Activated CD4-positive, CD25-positive, alpha-beta regulatory T cell treated with anti-CD3 and anti-CD28 coated beads, Interleukin-2, amount 50 U/mL, for 24 hours (primary cell): Measurements from ENCODE around the gene SFI1.

Experiments
- ATAC-seq, 2 donors: fragments of 150-1000 bp; cut with Tn5 transposase; one replicate each; pipeline ENCODE4 v1.10.0; 2021; ENCODE audit warnings: mild to moderate bottlenecking in 1 of 2, moderate library complexity in 1 of 2

The SFI1 gene

GRCh38 chr22:31620756-31621480 lies 124.6 kb downstream of the SFI1 start:
- ATAC-seq: no peak

- ATAC-seq: no peak
Observed at GRCh38 chr22:31621507-31622124, 125.3 kb downstream of the SFI1 start.

- ATAC-seq: no peak
Observed at GRCh38 chr22:31622980-31623379, 126.6 kb downstream of the SFI1 start.

GRCh38 chr22:31623592-31624304 lies 127.4 kb downstream of the SFI1 start:
- no peak for ATAC-seq

- ATAC-seq: no peak
Observed at GRCh38 chr22:31625257-31625640, 128.9 kb downstream of the SFI1 start.

GRCh38 chr22:31625661-31626426 lies 129.5 kb downstream of the SFI1 start:
- ATAC-seq: no peak

- no peak for ATAC-seq
Observed at GRCh38 chr22:31626427-31627150, 130.3 kb downstream of the SFI1 start.

- ATAC-seq: no peak
Observed at GRCh38 chr22:31627223-31627731, 130.9 kb downstream of the SFI1 start.

GRCh38 chr22:31628362-31628761 lies 132.0 kb downstream of the SFI1 start:
- ATAC-seq: no peak

- ATAC-seq: no peak
Observed at GRCh38 chr22:31628969-31629708, 132.8 kb downstream of the SFI1 start.

GRCh38 chr22:31629741-31630184 lies 133.4 kb downstream of the SFI1 start:
- ATAC-seq: no peak

GRCh38 chr22:31630331-31631329 lies 134.3 kb downstream of the SFI1 start:
- ATAC-seq: peak; percentile 88 to 89

GRCh38 chr22:31631436-31631835 lies 135.1 kb downstream of the SFI1 start:
- no peak for ATAC-seq

- ATAC-seq: no peak
Observed at GRCh38 chr22:31635638-31636306, 139.4 kb downstream of the SFI1 start.

- no peak for ATAC-seq
Observed at GRCh38 chr22:31637447-31637890, 141.1 kb downstream of the SFI1 start.

- no peak for ATAC-seq
Observed at GRCh38 chr22:31637891-31638618, 141.7 kb downstream of the SFI1 start.

- peak in 1 of 2 donors; percentile 14 for ATAC-seq
Observed at GRCh38 chr22:31639436-31640039, 143.2 kb downstream of the SFI1 start.
